Activated T-helper 2 cell treated with anti-CD3 and anti-CD28 coated beads, Interferon-gamma antibody, Interleukin-2, Interleukin-4, amounts not matched to agents 10 μg/mL and 5 μg/mL and 100 μg/mL, durations not matched to agents 14 hours and 24 hours and 36 hours (primary cell): ENCODE measurements around the gene EIF4EBP2. TPM values are rescaled to one million over a fixed set of nuclear protein-coding genes. Genes with fewer than 3 reads are reported as not detected.

ENCODE experiments used
- DNase-seq: peaks from one replicate; pipeline ENCODE4 v3.0.0; 2021; ENCODE audit warnings: low spot score
- H3K27ac Mint-ChIP-seq: one replicate; pipeline ENCODE4 v1.8.0; 2021; ENCODE audit warnings: mixed read lengths
- H3K27me3 Mint-ChIP-seq: one replicate; pipeline ENCODE4 v1.8.0; 2021; ENCODE audit warnings: low read depth, mixed read lengths
- H3K36me3 Mint-ChIP-seq: one replicate; pipeline ENCODE4 v1.8.0; 2021; ENCODE audit warnings: low read depth, mixed read lengths
- H3K4me1 Mint-ChIP-seq: one replicate; pipeline ENCODE4 v1.8.0; 2021; ENCODE audit warnings: low read depth, mixed read lengths
- H3K4me3 Mint-ChIP-seq: one replicate; pipeline ENCODE4 v1.8.0; 2021; ENCODE audit warnings: low read depth, mild to moderate bottlenecking, moderate library complexity, mixed read lengths
- H3K9me3 Mint-ChIP-seq: one replicate; pipeline ENCODE4 v1.8.0; 2021; ENCODE audit warnings: mixed read lengths
- intact Hi-C: fragments of 100-400 bp; cut with micrococcal nuclease; formaldehyde crosslinking; loops from one replicate; pipeline ENCODE4 v1.15.1; 2023
- total RNA-seq: library from RNA; stranded (reverse); gene quantifications from 2 replicates; pipeline ENCODE4 v1.2.3, GENCODE V29; 2022

EIF4EBP2 gene
- total RNA-seq, 1 donor from 2014 or later: 39.5 TPM

DNA sequence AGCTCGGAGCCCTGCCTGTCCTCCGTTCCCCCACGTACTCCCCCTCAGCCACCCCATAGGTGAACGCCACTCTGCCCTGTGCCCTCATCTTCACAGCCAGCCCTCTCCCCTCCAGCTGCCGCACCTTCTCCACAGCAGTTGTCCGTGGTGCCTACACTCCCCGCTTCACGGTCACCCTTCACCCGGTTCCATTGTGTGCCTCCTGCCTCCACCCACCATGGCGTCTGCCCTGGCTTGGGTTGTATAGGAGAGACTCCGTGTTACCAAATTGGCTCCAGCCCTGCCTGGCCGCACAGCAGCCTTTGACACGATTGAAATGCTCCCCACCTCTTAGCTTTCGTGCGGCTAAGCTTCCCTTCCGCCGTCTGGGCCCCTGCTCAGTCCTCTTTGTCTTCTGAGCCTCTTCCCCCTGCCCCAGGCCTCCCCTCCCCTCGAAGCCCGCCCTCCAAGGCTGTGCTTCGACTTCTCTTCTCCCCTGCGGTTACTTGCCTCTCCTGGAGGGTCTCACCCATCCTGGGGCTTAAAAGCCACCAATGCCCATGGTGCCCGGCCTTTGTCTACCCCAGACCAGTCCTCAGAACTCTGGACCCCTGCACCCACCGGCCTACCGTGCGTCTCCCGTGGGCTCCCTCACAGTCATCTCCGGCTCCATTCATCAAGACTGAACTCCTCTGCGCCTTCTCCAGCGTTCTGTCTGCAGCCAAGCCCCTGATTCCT lies 56.0 kb downstream of the EIF4EBP2 start:
- intact Hi-C loops: loop anchor here (10.0 kb wide), 1 partner anchor 295 kb away; no protein-coding TSS in a partner anchor
- H3K9me3 Mint-ChIP-seq: no peaks in the 10 kb centered on the region
- H3K4me3 Mint-ChIP-seq: no peak overlapping the region
- H3K4me1 Mint-ChIP-seq: no peaks in the 10 kb centered on the region
- no peak overlapping the region for H3K27ac Mint-ChIP-seq
- peaks cover 47% of the 10 kb centered on the region for H3K27me3 Mint-ChIP-seq
- DNase-seq: no peak
- H3K36me3 Mint-ChIP-seq: no peaks in the 10 kb centered on the region

DNA sequence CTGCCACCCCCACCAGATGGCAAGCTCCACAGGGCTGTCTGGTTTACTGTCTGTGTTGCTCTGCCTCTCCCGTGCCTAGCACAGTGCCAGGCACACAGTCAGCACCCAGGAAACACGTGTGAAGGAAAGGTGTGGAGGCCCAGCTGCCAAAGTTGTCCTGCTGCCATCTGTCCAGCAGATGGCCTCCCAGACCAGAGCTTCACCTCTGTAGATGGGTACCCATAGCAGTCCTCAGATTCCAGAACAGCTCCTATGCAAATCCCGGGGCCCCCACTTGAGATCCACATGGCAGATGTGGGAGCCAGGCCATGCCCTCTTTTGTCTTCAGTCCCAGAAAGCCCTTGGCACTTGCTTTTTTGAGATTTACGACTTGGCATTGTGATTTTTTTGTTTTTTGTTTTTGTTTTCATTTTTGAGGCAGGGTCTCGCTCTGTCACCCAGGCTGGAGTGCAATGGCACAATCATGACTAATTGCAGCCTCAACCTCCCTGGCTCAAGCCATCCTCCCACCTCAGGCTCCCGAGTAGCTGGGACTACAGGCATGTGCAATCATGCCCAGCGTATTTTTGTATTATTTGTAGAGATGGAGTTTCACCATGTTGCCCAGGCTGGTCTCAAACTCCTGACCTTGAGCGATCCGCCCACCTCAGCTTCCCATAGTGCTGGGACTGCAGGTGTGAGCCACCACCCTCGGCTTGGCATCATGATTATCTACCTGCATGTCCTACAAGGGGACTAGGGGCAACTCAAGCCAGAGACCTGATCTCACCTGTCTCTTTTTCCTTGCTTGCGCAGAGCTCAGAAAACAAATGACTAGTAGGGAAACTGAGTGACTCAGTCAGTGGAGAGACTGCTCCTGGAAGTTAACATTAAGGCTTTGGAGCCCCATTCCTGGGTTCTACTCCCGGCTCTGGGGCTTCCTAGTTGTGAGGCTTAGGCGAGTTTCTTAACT lies 57.7 kb downstream of the EIF4EBP2 start:
- Mint-ChIP-seq H3K9me3 (no peaks in the 10 kb centered on the region), H3K4me3 (no peak overlapping the region), H3K36me3 (no peaks in the 10 kb centered on the region), H3K27me3 (peaks cover 38% of the 10 kb centered on the region), H3K4me1 (no peaks in the 10 kb centered on the region), H3K27ac (no peak overlapping the region)
- intact Hi-C loops: loop anchor here (1.0 to 10.0 kb wide), 2 partner anchors 79 to 293 kb away; no protein-coding TSS in a partner anchor
- no peak for DNase-seq

DNA sequence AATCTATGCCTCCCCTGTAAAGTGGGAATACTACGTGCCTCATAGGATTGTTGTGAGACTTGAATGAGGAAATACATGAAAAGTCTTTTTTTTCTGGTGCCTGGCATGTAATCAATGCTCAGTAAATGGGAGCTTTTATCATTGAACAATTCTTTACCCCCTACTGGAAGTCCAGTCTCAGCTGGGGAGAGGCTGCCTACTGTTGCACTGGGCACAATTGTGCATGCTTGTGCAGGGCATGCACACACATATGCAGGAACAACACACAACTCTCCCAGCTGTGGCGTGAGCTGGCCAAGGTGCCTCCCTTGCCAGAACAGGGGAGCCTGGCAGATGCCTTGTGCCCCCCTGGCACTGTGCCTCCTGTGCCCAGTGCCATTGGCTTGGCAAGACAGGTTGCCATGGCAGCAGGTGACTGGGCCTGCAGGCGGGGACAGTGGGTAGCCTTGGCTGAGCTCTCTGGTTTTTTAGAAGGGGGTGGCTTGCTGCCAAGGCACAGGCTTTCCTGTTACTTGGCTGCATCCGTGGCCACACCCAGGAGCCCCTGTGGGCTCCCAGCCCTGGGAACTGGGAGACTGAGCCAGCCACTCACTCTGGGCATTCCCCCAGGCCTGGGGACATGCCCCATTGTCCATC lies 58.5 kb downstream of the EIF4EBP2 start:
- intact Hi-C loops: loop anchor here (10.0 kb wide), 1 partner anchor 292 kb away; no protein-coding TSS in a partner anchor
- no peaks in the 10 kb centered on the region for H3K36me3 Mint-ChIP-seq
- no peak overlapping the region for H3K4me3 Mint-ChIP-seq
- H3K27me3 Mint-ChIP-seq: peaks cover 34% of the 10 kb centered on the region
- no peaks in the 10 kb centered on the region for H3K4me1 Mint-ChIP-seq
- no peak for DNase-seq
- H3K27ac Mint-ChIP-seq: no peak overlapping the region
- no peaks in the 10 kb centered on the region for H3K9me3 Mint-ChIP-seq

DNA sequence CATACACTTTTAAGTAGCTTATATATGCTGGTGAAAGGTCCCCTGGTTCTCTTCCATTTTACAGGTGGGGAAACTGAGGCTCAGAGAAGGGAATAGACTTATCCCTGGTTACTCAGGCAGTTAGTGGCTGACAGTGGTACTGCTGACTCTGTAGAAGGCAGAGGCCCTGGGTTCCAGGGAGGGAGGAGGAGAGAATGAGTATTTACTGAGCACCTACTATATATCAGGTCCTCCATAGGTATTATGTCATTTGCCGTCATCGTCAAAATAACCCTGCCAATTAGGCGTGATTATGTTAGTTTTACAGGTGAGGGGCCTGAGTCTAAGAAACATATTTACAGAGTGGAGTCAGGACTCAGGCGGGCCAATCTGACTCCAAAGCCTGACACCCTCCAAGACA lies 61.3 kb downstream of the EIF4EBP2 start:
- DNase-seq: no peak
- no peaks in the 10 kb centered on the region for H3K36me3 Mint-ChIP-seq
- no peak overlapping the region for H3K4me3 Mint-ChIP-seq
- no peaks in the 10 kb centered on the region for H3K9me3 Mint-ChIP-seq
- intact Hi-C loops: loop anchor here (10.0 kb wide), 1 partner anchor 290 kb away; no protein-coding TSS in a partner anchor
- no peak overlapping the region for H3K27ac Mint-ChIP-seq
- H3K27me3 Mint-ChIP-seq: peaks cover 17% of the 10 kb centered on the region
- no peaks in the 10 kb centered on the region for H3K4me1 Mint-ChIP-seq

DNA sequence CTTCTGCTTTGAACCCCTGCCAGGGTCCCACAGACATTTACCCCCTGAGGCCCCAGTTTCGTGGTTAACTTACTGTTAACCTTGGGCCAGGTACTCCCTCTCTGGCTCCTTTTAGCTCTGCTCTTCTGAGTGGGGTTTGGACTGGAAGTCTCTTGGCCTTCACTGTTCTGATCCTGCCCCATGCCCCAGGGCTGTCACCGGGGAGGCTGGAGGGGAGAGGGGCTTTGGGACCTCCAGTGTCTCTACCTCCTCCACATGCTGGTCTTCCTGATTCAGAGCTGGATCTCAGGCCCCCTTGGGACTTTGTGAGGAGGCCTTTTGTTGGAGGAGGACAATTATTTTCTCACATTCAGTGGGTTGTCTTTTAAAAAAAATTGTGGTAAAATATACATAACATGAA lies 61.9 kb downstream of the EIF4EBP2 start:
- intact Hi-C loops: loop anchor here (10.0 kb wide), 1 partner anchor 289 kb away; no protein-coding TSS in a partner anchor
- no peaks in the 10 kb centered on the region for H3K4me1 Mint-ChIP-seq
- no peak for DNase-seq
- peaks cover 12% of the 10 kb centered on the region for H3K27me3 Mint-ChIP-seq
- no peak overlapping the region for H3K4me3 Mint-ChIP-seq
- H3K9me3 Mint-ChIP-seq: no peaks in the 10 kb centered on the region
- H3K36me3 Mint-ChIP-seq: no peaks in the 10 kb centered on the region
- no peak overlapping the region for H3K27ac Mint-ChIP-seq

DNA sequence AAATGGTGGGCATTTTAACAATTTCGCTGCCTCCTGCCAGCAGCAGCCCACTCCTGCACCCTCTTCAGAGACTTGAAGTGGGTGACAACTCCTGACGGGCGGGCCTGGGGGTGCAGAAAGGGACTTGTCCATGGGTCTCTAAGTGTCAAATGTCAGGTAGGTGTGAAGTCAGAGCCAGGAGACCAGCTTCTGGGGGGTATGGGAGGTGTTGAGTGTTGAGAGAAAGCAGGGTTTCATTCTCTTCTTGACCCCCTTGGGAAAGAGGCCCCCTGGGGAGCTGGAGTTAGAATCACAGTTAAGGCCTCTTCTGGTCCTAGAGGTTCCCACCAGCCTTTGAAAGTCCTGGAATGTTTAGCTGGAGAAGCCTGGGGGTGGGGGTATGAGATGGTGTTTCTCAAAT lies 63.0 kb downstream of the EIF4EBP2 start:
- no peak for DNase-seq
- intact Hi-C loops: loop anchor here (10.0 kb wide), 1 partner anchor 288 kb away; no protein-coding TSS in a partner anchor
- H3K27ac Mint-ChIP-seq: no peak overlapping the region
- H3K36me3 Mint-ChIP-seq: no peaks in the 10 kb centered on the region
- no peaks in the 10 kb centered on the region for H3K9me3 Mint-ChIP-seq
- no peaks in the 10 kb centered on the region for H3K4me1 Mint-ChIP-seq
- H3K4me3 Mint-ChIP-seq: no peak overlapping the region
- H3K27me3 Mint-ChIP-seq: peaks cover 14% of the 10 kb centered on the region

DNA sequence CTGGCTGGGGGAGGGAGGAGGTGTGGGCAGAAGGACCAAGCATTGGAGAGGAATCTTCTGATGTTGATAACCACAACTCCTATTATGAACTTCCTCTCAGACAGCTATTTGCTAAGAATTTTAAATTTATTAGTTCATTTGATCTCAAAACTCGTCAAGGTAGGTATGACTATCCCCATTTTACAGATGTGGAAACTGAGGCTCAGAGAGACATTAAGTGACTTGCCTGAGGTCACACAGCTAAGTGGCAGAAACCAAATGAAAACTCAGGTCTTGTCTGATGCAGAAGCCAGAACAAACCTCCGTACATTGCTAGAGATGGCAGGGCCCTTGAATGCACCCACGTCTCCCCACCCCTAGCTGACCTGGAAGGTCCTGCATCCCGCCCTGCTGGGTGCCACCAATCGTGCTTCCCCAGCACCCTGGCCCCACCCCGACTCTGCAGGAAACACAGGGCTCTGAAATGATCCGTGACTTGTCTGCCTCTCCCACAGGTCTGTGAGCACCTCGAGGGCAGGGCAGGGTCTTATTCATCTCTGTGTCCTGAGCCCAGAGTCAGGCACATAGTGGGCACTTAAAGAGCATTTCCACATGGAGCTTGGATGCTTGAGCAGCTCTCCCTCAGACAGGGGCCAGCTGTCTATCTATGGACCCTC lies 69.0 kb downstream of the EIF4EBP2 start:
- no peaks in the 10 kb centered on the region for H3K36me3 Mint-ChIP-seq
- no peak for DNase-seq
- peaks cover 42% of the 10 kb centered on the region for H3K27me3 Mint-ChIP-seq
- H3K4me1 Mint-ChIP-seq: peaks cover 16% of the 10 kb centered on the region
- H3K9me3 Mint-ChIP-seq: no peaks in the 10 kb centered on the region
- intact Hi-C loops: no loop called here
- H3K27ac Mint-ChIP-seq: no peak overlapping the region
- no peak overlapping the region for H3K4me3 Mint-ChIP-seq

DNA sequence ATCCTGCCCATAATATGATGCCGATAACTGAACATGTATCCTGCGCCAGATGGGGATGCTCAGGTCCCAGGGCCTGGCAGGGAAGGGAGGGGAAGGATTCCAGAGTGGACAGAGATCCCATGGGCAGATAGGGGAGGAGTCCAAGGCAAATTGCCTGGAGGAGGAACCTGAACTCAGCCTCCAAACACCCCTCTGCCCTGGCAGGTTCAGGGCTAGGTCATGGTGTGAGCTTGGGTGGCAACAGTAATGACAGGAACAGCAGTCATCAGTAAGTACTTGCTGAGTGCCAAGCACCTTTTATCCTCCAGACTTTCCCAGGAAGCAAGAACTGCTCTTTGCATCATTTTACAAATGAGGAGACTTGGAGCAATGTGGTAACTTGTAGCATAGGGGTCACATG lies 70.8 kb downstream of the EIF4EBP2 start:
- Mint-ChIP-seq H3K27ac (no peak overlapping the region), H3K9me3 (no peaks in the 10 kb centered on the region), H3K4me1 (peaks cover 23% of the 10 kb centered on the region), H3K36me3 (no peaks in the 10 kb centered on the region), H3K4me3 (no peak overlapping the region), H3K27me3 (peaks cover 46% of the 10 kb centered on the region)
- intact Hi-C loops: no loop called here
- no peak for DNase-seq

DNA sequence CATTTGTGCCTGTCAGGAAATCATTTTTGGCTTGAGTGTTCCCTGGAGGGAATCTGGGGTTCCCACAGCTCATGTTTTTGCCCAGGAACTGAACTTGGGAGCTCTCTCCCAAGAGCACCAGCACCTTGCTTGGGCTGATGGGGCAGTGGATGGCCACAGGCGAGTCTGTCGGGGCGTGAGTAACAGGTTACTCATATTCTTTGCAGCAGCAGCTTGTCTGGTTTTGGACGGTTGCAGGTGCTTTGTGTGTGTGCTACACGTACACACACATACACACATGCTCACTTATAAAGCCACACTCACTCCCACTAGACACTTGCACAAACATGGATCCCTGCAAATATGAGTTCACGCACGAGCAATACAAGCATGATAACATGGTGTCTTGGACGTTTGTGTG lies 71.7 kb downstream of the EIF4EBP2 start:
- intact Hi-C loops: no loop called here
- H3K27ac Mint-ChIP-seq: no peak overlapping the region
- H3K27me3 Mint-ChIP-seq: peaks cover 52% of the 10 kb centered on the region
- no peak overlapping the region for H3K4me3 Mint-ChIP-seq
- H3K4me1 Mint-ChIP-seq: peaks cover 31% of the 10 kb centered on the region
- no peak for DNase-seq
- no peaks in the 10 kb centered on the region for H3K9me3 Mint-ChIP-seq
- no peaks in the 10 kb centered on the region for H3K36me3 Mint-ChIP-seq

DNA sequence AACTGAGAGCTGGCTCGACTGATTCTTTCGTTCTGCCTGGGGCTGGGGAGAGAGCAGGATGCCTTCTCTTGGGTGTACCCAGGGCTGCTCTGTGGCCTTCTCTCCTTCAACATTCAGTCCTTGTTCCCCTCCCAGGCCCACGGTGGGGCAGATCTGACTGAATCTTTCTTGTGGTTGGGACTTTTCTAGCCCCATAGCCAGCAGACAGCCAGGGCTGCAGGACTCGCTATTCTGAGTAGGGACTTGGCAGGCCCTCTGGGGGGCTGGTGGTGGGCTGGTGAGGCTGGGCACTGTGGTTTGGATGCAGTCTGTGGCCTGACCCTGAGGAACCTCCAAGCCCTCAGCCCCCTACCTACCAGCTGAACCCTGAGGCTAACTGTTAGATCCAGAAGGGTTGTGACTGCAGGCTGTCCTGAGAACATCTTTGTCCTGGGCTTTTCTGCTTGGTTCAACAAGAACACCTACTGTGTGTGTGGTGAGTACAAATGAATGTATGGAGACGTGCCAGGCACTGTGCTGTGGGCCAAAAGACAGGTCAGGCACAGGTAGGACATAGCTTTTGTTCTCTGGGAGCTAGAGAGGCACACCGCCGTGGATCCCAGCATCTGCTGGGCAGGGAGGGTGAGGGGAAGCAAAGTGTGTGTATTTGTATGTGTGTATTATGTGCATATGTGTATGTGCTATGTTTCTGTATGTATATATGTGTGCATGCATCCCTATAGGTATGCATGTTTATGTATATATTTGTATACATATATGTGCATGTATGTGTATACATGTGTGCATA lies 72.5 kb downstream of the EIF4EBP2 start:
- Mint-ChIP-seq H3K36me3 (no peaks in the 10 kb centered on the region), H3K27me3 (peaks cover 51% of the 10 kb centered on the region), H3K9me3 (no peaks in the 10 kb centered on the region), H3K27ac (no peak overlapping the region), H3K4me1 (peaks cover 33% of the 10 kb centered on the region), H3K4me3 (no peak overlapping the region)
- no peak for DNase-seq
- intact Hi-C loops: no loop called here

DNA sequence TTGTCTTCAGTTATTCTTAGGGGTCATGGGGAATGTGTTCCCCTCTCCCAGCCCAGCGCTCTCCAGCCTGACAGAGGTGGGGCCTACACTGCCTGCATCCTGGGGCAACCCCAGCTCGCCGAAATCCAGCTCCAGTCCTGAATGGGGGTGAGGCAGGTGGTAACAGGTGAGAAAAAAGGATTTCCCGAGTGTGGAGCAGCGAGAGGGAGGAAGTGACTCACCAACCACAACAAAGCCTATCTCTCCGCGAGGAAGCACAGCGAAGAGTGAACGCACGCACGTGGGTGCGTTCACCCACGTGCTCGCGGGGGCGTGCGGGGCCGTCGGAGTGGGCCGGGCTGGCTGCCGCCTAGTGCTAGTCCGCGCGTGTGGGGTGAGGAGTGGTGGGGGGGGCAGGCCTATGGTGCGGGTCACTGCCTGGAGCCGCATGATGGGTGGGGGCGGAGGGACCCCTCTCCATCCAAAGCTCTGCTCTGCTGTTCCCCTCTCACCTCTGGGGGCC lies 73.8 kb downstream of the EIF4EBP2 start:
- Mint-ChIP-seq H3K36me3 (no peaks in the 10 kb centered on the region), H3K4me1 (peaks cover 33% of the 10 kb centered on the region), H3K27me3 (peaks cover 47% of the 10 kb centered on the region), H3K4me3 (peak overlapping the region; percentile 80), H3K27ac (peak overlapping the region; percentile 55), H3K9me3 (no peaks in the 10 kb centered on the region)
- intact Hi-C loops: loop anchor here (2.0 kb wide), 1 partner anchor 17 kb away; no protein-coding TSS in a partner anchor
- peak; percentile 69 for DNase-seq
